DND-41 (cell line): ENCODE data around the gene TMEM45A.

Source experiments
- ATAC-seq: fragments of 200-7000 bp; cut with Tn5 transposase; 3 replicates; pipeline ENCODE4 v1.9.1; 2021; ENCODE audit warnings: low read depth; ENCODE audit not compliant: insufficient read depth
- DNase-seq: peaks from one replicate; pipeline ENCODE4 v3.0.0-alpha.2; 2020
- H2AFZ ChIP-seq: 2 replicates; pipeline ENCODE4 v1.6.0; 2012; ENCODE audit warnings: low read depth, low read length
- H3K27ac ChIP-seq: 2 replicates; pipeline ENCODE4 v1.5.1; 2012; ENCODE audit warnings: low read length, inconsistent platforms
- H3K27me3 ChIP-seq: fragments of 200-600 bp; sonication (generic); 2 replicates; pipeline ENCODE4 v1.6.0; 2012; ENCODE audit warnings: low read length, mild to moderate bottlenecking, inconsistent platforms; ENCODE audit not compliant: insufficient read depth, poor library complexity
- H3K36me3 ChIP-seq: 2 replicates; pipeline ENCODE4 v1.5.1; 2012; ENCODE audit warnings: low read length, inconsistent platforms; ENCODE audit not compliant: insufficient read depth
- H3K4me1 ChIP-seq: 2 replicates; pipeline ENCODE4 v1.5.1; 2012; ENCODE audit warnings: mild to moderate bottlenecking, low read length; ENCODE audit not compliant: insufficient read depth
- H3K4me2 ChIP-seq: 2 replicates; pipeline ENCODE4 v1.6.0; 2012; ENCODE audit warnings: mild to moderate bottlenecking, moderate library complexity, low read length, inconsistent platforms; ENCODE audit not compliant: insufficient read depth
- H3K4me3 ChIP-seq, 2 experiments: fragments of 200-600 bp in 1 of 2; shearing (Covaris generic) in 1 of 2; 2 replicates each; pipeline ENCODE4 v1.5.1; 2012 to 2016; ENCODE audit warnings: inconsistent platforms in 2 of 2, low read length in 2 of 2, mild to moderate bottlenecking in 2 of 2, low read depth in 1 of 2, moderate library complexity in 1 of 2
- H3K79me2 ChIP-seq: 2 replicates; pipeline ENCODE4 v1.6.0; 2012; ENCODE audit warnings: low read length, inconsistent platforms; ENCODE audit not compliant: insufficient read depth
- H3K9ac ChIP-seq: 2 replicates; pipeline ENCODE4 v1.6.0; 2012; ENCODE audit warnings: low read depth, mild to moderate bottlenecking, inconsistent platforms, low read length, moderate library complexity
- H3K9me3 ChIP-seq: 2 replicates; pipeline ENCODE4 v1.5.1; 2012; ENCODE audit warnings: low read length, moderate library complexity, mild to moderate bottlenecking, inconsistent platforms; ENCODE audit not compliant: insufficient read depth, severe bottlenecking
- H4K20me1 ChIP-seq: 2 replicates; pipeline ENCODE4 v1.6.0; 2012; ENCODE audit warnings: low read length; ENCODE audit not compliant: insufficient read depth
- EZH2 ChIP-seq: IDR thresholded peaks from 3 replicates; pipeline ENCODE4 v1.6.1; 2012; ENCODE audit warnings: borderline replicate concordance, low read depth, mild to moderate bottlenecking, moderate library complexity, low read length, inconsistent platforms; ENCODE audit not compliant: severe bottlenecking
- TF ChIP-seq, protein P1 (sequence below): IDR thresholded peaks from 2 replicates; pipeline ENCODE4 v1.5.1; 2012; ENCODE audit warnings: borderline replicate concordance, low read length, moderate library complexity, mild to moderate bottlenecking; ENCODE audit not compliant: poor library complexity, severe bottlenecking; ENCODE audit errors: extremely low read depth

TMEM45A gene

GRCh38 chr3:100516838-100517237 lies 24.4 kb downstream of the TMEM45A start:
- Histone ChIP-seq H4K20me1 (no peaks in the 10 kb centered on the region), H3K4me2 (no peak overlapping the region), H3K4me3 (no peak overlapping the region), H3K27ac (no peak overlapping the region), H3K9me3 (no peaks in the 10 kb centered on the region), H3K4me1 (no peaks in the 10 kb centered on the region), H3K9ac (no peak overlapping the region), H2AFZ (no peak overlapping the region), H3K36me3 (no peaks in the 10 kb centered on the region), H3K27me3 (no peaks in the 10 kb centered on the region), H3K79me2 (no peaks in the 10 kb centered on the region)
- no peak for TF ChIP-seq EZH2
- TF ChIP-seq, protein P1, sequence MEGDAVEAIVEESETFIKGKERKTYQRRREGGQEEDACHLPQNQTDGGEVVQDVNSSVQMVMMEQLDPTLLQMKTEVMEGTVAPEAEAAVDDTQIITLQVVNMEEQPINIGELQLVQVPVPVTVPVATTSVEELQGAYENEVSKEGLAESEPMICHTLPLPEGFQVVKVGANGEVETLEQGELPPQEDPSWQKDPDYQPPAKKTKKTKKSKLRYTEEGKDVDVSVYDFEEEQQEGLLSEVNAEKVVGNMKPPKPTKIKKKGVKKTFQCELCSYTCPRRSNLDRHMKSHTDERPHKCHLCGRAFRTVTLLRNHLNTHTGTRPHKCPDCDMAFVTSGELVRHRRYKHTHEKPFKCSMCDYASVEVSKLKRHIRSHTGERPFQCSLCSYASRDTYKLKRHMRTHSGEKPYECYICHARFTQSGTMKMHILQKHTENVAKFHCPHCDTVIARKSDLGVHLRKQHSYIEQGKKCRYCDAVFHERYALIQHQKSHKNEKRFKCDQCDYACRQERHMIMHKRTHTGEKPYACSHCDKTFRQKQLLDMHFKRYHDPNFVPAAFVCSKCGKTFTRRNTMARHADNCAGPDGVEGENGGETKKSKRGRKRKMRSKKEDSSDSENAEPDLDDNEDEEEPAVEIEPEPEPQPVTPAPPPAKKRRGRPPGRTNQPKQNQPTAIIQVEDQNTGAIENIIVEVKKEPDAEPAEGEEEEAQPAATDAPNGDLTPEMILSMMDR: no peak
- DNase-seq (no peak), ATAC-seq (no peak)

GRCh38 chr3:100517276-100517675 lies 24.9 kb downstream of the TMEM45A start:
- Histone ChIP-seq H3K27me3 (no peaks in the 10 kb centered on the region), H3K9ac (no peak overlapping the region), H3K4me1 (no peaks in the 10 kb centered on the region), H4K20me1 (no peaks in the 10 kb centered on the region), H3K4me3 (no peak overlapping the region), H3K27ac (no peak overlapping the region), H2AFZ (no peak overlapping the region), H3K36me3 (no peaks in the 10 kb centered on the region), H3K79me2 (no peaks in the 10 kb centered on the region), H3K4me2 (no peak overlapping the region), H3K9me3 (no peaks in the 10 kb centered on the region)
- DNase-seq (no peak), ATAC-seq (no peak)
- TF ChIP-seq EZH2: no peak
- TF ChIP-seq, protein P1: no peak

- no peaks in the 10 kb centered on the region for H3K79me2 ChIP-seq
- DNase-seq: no peak
- no peak for ATAC-seq
Observed at GRCh38 chr3:100518244-100518643, 25.8 kb downstream of the TMEM45A start.

More at GRCh38 chr3:100518244-100518643, 25.8 kb downstream of the TMEM45A start:
- Histone ChIP-seq H3K4me2 (no peak overlapping the region), H2AFZ (no peak overlapping the region), H4K20me1 (no peaks in the 10 kb centered on the region), H3K27me3 (no peaks in the 10 kb centered on the region), H3K9ac (no peak overlapping the region), H3K4me1 (no peaks in the 10 kb centered on the region), H3K27ac (no peak overlapping the region), H3K9me3 (no peaks in the 10 kb centered on the region), H3K4me3 (no peak overlapping the region), H3K36me3 (no peaks in the 10 kb centered on the region)
- TF ChIP-seq, protein P1: no peak
- no peak for TF ChIP-seq EZH2
